Activated CD8-positive, alpha-beta memory T cell treated with anti-CD3 and anti-CD28 coated beads, Interleukin-2, amount 50 U/mL, for 48 hours (primary cell): ENCODE results near the gene ICA1.
"Not testable (repeated sequence)": the region's sequence is repeated elsewhere in the genome, so short reads cannot be mapped to it uniquely, and the experiment has no call there.

Source experiments
- DNase-seq: peaks from one replicate; pipeline ENCODE4 v3.0.0-alpha.2; 2020

ICA1 gene

DNA sequence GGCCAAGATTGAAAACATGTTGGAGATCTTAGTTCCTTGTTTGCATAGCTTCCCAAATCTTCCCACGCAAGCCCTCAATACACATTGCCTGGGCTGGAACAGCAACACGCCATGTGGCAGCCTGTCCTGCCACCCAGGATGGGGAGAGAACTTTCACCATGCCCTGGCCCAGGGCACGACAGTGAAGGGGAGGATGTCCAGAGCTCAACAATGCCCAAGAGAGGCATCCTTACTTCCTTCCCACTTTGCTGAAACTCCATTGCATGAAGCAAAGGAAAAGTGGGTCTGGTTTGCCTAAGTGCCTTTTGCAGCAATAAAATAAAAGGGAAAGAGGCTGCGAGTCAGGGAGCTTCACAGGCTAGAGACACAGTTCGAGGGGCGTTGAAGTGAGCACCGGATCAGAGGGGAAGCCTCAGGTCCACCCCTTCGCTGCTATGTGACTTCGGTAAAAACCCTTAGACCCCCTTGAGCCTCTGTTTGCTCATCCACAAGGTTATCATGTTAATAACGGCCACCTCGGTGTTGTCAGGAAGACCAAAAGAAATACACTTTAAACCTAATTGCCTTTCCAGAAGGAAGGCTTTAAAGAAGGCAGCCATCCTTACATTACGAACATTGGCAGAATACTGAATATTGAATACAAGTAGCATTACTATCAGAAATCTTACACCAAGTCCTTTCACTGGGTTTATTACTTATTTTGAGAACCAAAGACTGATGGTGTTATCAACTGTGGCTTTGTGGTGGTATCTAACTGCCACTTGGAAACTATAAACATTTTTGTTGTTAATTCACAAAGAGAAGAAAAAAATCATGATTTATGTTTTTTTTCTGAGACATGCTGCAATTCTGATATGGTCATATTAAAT, 133.3 kb downstream of the ICA1 start:
- DNase-seq, result no peak

DNA sequence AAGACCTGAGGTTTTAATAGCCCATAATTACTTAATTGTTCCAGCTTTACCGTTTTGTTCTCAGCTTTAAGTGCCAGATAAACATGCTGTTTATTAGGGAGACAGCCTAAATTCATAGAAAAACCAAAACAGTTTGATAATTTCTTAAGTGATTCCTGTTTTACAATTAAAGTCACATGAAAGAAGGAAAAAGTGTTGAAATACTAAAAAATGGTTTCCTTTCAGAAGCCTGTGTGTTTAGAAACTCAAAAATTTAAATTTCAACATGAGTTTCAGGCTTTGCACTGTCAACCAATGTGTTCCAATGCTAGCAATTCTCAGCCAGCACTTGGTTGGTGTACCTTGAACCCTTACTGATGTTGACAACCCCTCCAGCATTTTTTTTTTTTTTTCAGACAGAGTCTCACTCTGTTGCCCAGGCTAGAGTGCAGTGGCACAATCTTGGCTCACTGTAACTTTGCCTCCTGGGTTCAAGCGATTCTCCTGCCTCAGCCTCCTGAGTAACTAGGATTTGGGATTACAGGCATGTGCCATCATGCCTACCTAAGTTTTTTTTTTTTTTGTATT, 135.3 kb downstream of the ICA1 start:
- DNase-seq, result no peak

DNA sequence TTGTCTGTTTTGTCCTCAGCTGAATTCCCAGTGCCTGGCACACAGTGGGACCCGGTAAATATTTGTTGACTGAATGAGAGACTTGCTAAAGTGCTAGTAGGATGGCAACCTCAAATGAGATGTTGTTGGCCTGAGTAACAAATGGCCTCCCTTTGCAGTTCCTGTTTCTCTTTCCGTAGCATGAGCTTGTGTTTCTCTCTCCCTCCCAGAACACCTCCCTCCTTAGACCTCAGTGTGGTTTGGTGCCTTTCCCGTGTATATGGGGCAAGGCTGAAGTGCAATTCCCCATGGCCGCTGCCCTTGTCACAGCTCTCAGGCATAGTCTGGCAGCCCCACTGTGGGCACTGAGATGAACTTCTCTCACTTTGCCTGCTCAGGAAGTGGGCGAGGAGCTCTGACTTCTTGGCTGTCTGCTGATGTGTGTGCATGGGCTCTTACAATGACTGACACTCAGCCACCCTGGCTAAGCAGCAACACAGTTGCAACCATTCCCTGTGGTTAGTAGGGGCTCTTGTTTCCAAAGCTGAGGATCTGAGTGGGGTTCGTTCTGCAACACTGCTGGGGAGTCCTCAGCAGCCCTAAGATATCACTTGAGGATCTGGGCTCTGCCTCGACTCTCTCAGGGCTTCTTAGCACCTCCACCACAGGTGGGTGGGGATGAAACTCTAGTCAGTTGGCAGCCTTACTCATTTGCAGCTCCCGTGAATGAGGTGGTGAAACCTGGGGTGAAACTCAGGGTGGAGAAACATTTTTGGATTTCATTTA, 136.1 kb downstream of the ICA1 start:
- DNase-seq, result peak; percentile 83

DNA sequence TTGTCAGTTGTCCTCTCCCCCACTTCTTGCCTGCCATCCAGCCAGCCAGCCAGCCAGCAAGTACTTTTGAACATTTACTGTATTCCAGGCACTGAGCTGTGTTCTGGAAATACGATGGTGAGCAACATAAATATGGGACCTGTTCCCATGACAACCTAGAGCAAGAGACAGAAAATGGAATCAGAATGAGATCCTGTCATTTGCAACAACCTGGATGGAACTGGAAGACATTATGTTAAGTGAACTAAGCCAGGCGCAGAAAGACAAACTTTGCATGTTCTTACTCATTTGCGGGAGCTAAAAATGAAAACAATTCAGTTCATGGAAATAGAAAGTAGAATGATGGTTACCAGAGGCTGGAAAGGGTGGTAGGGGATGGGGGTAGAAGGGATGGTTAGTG, 140.7 kb downstream of the ICA1 start:
- DNase-seq, result no peak

DNA sequence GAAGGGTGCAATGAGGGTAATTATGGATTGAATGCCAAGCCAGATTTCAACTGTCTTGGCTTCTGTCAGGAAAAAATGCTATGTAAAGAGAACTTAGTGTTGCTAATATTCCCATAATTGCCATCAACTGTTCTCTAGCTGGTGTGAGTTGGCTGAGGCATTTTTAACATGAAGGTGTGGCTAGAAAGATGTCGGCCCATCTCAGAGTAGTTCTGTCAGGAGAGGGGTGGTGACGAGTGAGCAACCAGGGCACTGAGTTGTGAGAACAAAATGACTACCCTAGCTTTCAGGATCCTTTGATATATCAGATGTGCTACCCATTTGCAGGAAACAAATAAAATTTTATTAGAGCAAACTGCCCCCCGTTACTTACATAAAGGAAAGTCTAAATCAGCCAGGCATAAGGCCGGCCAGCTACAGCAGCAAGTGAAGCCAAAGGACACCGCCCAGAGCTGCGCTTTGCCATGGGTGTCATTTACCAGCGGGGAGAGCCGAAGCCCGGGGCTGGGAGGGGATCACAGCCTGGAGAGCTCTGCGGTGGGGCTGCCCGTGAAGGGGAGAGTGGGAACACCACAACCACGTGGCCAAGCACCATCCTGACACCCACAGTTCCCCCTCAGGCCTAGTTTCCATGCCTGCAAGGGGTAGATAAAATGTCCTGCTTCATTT, 141.4 kb downstream of the ICA1 start:
- no peak for DNase-seq

DNA sequence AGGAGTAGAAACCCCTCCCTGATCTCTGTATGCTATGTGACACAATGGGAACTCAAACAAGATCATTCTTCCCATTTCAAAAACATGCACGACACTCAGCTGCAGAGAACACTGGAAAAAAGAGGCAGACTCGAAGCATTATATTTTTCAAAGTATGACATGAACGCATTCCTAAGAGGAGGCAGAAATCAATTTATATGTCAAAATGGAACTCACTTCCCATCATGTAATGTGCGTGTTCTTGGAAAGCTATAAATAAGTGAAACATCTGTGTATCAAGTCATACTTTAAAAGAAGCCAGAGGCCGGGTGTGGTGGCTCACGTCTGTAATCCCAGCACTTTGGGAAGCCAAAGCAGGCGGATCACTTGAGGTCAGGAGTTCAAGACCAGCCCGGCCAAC, 142.7 kb downstream of the ICA1 start:
- no peak for DNase-seq

DNA sequence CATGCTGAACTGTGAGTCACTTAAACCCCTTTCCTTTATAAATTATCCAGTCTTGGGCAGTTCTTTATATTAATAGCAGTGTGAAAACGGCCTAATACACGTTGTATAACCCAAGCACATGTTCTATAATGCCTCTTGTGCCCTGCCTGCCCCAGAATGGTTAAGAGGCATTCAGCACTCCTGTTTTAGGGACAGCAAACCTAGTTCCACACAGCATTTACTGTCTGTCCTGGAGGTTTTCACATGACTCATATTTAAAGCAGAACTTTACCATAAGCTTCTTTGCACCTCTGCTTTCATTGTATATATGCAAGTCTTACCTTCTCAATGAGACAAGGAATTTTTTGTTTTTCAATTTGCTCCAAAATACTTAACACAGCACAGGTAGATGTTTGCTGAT, 144.8 kb downstream of the ICA1 start:
- DNase-seq, result no peak

DNA sequence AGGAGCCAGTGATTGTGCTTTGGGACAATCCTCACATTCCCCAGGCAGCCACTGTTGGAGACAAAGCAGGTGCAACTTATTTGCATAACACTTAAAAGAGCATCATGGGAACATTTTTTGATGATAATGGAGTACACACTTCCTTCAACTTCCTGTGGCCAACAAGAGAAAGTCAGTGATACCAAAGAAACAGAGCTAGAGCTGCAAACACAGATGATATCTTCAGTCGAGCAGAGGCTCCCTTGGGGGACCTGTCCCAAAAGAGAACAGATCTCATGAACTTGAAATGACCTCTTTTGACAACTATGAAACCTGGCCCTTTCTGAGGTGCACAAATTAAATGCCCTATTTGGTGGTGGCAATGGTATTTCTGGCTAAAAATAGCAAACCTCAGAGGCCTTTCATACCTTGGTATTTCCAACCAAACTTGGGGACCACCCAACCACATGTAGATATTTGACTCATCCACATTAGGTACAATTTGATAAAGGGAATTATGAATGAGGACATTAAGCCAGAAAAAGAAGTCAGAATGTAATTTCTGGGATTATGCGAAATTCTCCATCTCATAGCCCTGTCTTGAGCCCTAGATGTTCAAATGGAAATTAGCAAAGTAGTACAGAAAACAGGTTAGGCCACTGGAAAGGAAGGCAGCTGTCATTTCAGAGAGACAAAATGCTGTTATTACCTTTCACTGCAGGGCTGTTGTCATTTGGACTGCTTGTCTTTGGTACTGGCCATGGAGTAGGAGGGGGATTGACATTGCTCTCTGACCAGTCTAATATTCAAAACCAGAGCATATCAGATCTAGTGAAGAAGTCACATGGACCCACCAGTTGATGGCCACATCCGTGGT, 146.2 kb downstream of the ICA1 start:
- DNase-seq, result no peak

DNA sequence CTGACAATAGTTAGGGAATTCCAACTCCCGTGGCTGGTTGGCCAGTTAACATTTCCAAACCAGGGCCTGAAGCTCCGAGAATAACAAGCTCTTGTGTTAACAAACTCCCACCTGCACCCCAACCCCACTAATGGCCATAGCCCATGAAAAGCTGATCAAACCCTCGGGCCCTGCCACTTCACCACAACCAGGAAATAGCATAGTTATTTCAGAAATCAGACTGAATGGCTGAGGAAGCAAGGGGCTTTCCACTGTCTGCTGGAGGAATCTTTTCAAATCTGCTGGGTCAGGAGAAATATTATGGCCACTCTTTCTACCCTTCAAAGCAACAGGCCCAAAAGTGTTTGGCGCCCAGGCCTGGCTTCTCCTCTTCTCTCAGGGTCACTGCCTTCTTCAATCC, 147.8 kb downstream of the ICA1 start:
- DNase-seq, result no peak

DNA sequence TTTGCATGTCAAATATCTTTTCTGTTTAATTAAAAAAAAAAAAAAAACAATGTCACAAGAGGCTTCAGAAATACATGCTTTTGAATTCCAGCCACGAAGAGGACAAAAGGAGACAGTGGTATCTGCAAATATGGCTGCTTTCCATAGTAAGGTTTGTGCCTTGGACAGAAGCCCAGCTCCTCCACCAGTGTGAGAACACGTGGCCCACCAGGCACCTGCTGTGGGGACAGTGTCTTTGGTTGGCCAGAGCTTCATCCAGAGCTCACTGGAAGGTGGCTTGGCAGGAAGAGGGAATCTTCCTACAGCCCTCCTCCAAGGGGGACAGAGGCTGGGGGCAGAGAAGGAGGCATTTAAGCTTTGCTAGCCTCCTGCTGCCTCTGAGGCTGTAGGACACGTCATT, 148.8 kb downstream of the ICA1 start:
- no peak for DNase-seq

DNA sequence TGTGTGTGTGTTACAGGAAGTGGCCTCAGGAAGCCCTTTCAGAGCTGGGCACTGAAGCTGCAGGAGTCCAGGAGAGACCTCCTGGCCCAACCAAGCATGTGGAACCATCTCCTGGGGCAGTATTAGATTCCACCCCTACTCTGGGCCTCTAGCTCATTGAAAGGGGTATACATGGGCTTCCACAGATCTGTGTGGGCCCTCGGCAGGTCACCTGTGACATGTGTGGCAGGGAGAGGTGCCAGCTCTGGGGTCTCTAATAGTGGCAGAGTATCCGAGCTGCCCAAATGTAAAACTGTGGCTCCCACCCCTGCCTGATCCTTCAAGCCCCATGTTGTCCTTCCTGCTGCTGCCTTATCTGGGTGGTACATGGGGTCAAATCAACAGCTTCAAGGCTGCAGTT, 149.3 kb downstream of the ICA1 start:
- DNase-seq, result no peak

DNA sequence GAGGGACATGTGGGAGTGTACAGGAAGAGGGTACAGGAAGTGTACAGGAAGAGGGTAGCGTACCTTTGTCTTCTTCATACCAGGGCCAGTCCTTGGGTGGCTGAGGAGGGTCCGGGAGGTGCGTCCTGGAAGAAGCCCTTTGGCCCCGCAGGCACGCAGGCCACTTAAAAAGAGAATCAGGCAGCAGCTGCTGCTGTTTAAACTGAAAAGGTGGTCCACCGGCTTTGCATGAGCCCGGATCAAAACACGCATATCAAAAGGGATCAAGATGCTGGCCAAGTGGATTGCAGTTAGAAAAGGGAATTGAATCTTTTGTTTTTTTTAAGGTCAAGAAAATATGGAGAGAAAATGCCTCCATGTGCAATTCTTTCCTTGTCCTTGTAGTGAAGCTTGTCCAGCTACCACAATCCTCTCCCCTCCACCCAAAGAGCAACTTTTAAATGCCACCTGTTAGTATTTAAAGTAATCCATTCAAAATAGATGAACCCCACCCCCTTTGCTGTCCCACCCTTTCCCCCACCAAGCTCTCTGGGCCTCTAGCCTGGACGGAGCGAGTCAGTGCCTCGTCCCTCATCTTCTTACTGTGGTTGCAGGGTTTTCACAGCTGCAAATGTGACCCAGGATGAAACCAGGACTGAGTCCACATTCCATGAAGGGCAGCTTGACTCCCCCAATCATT, 150.5 kb downstream of the ICA1 start:
- DNase-seq, result no peak

DNA sequence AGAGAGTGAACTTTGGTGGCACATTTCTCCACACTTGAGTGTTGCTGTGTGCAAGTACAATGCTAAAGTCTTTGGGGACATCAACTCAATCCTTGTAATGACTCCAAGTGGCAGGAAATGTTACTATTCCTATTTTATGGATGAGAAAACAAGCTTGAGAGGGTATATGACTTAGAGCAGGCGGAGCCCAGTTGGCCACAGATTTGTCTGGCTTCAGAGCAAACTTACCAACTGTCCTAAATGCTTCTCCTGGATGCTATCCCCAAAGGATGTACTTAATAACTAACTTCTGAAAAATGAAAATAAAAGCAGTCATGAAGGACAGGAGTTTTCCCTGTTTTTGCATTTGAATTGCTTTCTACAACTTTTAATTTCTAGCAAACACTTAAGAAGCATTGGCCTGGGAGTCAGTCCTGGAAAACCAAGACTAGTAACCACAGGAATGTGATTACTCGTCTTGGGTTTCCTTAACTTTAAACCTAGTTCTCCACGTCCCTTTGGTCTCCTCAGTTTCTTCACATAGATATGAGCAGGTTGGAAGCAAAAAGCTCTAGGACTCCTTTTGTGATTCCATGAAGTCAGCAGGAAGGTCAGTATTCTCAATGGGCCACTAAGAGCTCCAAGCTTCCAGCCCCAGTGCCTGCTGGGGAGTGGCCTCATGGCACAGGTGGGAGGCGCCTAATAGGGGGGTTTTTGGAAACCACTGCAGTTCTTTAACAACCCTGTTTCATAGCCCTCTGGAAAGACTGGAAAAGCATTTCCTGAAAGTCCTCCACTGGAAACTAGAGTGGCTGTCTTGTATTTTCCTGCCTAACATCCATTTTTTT, 152.6 kb downstream of the ICA1 start:
- no peak for DNase-seq

DNA sequence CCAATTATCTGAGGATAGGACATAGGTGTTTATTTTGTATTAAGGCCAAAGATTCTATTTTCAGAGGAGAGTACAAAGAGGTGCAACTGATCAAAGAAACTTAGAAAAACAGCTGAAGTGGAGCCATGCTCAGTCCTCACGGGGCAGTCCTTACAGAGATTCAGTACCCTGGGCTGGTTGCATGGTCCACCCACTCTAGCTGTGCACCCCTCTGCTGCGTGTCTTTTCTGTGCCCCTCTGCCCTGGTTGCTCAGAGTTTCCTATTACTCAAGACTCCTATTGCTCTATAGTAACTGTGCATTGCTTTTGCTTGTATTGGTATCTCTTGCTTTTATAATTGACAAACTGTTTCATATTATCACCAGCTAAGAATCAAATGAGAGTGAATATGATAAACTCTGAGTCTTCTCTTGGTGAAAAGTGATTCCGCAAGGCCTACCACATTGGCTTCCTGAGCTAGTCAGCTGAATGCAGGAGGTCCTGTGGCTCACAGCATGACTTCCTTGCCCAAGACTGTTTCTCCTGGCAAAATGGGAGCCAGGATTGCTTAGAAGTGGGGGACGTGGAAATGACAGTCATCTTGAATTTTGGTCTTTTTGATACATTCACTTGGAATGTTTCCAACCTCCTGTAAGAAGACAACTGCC, 156.4 kb downstream of the ICA1 start:
- DNase-seq, result no peak

DNA sequence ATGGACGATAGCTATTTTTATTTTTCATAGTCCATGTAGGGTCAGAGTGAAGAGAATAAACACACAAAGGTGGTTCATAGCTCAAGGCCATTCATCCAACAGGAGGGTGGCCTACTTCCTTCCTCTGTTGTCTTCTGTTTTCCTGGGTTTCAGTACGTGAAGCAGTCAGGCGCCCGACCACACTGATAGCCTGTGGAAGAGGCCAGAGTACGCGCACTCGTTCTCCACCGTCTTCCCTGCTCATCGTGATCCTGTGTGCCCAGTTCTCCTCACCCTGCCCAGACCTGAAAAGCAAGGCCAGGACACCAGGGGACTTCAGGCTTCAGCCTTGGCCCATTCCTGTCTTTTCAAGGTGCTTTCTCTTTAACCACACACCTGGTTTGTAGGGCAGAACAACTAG, 158.7 kb downstream of the ICA1 start:
- DNase-seq, result no peak

DNA sequence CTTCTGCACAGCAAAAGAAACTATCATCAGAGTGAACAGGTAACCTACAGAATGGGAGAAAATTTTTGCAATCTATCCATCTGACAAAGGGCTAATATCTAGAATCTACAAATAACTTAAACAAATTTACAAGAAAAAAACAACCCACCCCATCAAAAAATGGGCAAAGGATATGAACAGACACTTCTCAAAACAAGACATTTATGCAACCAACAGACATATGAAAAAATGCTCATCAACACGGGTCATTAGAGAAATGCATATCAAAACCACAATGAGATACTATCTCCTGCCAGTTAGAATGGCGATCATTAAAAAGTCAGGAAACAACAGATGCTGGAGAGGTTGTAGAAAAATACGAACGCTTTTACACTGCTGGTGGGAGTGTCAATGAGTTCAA, 160.7 kb downstream of the ICA1 start:
- DNase-seq, result not testable (repeated sequence)

DNA sequence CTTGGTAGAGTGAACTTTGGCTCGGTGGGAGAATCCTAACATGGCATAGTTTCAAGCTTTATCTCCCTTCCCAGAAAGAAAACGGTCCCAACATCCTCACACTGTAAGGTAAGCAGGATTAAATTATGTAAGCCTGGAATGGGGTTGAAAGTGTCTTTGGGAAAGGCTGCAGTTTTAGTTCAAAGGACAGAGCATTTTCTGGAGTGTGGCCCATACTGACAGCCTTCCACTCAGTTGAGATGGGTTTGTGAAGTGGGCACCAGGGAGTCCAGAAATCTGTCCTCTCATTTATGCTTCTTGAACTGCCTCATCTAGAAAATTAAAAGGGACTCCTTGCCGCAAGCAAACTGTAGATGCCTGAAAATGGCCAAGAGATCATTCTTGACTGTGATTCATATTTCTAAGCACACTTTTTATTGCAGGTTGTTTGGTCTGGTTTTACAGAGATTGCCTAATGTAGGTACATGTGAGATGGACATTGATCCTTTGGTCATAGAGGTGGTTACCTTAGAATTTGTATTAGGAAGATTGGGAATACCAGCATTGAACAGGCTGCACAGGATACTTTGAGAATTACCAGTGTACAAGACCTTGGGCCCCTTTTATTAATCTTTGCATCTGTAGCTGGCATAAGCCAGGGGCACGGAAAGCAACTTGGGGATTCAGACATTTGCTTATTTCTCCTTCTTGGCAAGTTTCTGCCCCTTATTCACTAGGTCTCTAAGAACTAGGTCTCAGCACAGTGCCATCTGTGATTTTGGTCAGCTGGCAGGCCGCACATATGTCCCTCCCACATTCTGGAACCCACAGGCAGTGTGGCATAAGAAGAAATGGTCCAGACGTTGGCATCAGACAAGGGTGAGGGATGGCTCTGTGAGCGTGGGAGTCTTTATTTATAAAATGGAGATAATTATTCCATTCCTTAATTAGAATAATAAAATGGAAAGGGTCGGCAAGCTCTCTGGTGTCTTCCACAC, 167.5 kb downstream of the ICA1 start:
- no peak for DNase-seq

DNA sequence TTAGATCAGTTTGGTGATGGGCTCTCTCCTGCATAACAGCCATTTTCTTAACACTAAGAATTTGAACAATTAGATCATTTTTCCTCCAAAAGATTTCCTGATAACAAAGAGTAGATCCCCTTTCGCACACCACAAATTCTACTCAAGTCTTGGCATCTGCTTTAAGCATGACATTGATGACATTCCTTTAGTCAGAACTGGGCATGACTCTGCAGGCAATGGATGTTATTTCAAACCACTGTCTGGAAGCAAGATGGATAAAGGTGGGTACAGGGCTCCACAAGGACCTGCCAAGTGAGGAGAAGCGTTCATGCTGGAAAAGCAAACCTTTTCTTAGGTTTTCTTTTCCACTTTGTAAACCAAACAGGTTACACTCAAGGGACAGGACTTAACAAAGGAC, 169.8 kb downstream of the ICA1 start:
- DNase-seq, result no peak
